Gastroesophageal sphincter (tissue), 3 donors: ENCODE data around the gene APLP1.
"Not testable (repeated sequence)": the region's sequence is repeated elsewhere in the genome, so short reads cannot be mapped to it uniquely, and the experiment has no call there.

Source experiments
- CTCF ChIP-seq, 4 experiments: fragments of 200-600 bp in 2 of 4; fragments of 450-650 bp in 2 of 4; sonication (generic) in 1 of 4; IDR thresholded peaks; one replicate each; pipeline ENCODE4 v1.5.1; 2017 to 2019; ENCODE audit warnings: antibody characterized with exemption in 4 of 4, mild to moderate bottlenecking in 2 of 4, moderate library complexity in 2 of 4
- EP300 ChIP-seq: sonication (generic); formaldehyde crosslinking; IDR thresholded peaks from one replicate; pipeline ENCODE4 v1.6.1; 2017; ENCODE audit warnings: antibody characterized with exemption, mild to moderate bottlenecking
- POLR2A ChIP-seq, 2 donors: fragments of 450-650 bp; IDR thresholded peaks; one replicate each; pipeline ENCODE4 v1.6.1; 2017; ENCODE audit warnings: antibody characterized with exemption in 2 of 2, mild to moderate bottlenecking in 2 of 2, moderate library complexity in 1 of 2
- POLR2AphosphoS5 ChIP-seq: sonication (generic); formaldehyde crosslinking; IDR thresholded peaks from one replicate; pipeline ENCODE4 v1.6.1; 2017; ENCODE audit warnings: antibody characterized with exemption

- TF ChIP-seq CTCF (IDR thresholded peaks at IDR 0.05); POLR2A (IDR thresholded peaks at IDR 0.05); EP300; POLR2AphosphoS5: not testable (repeated sequence)
Observed at GRCh38 chr19:35910355-35910754, 42.0 kb downstream of the APLP1 start.
